Colonic mucosa (tissue), 4 donors: ENCODE data around the gene SPG21. TPM values are rescaled to one million over a fixed set of nuclear protein-coding genes. Genes with fewer than 3 reads are reported as not detected.

Experiments used
- DNase-seq: peaks from one replicate; pipeline ENCODE4 v3.0.0-alpha.2; 2020
- H3K27ac ChIP-seq: fragments of 200-600 bp; one replicate; pipeline ENCODE4 v1.8.0; 2021
- H3K27me3 ChIP-seq: fragments of 200-600 bp; one replicate; pipeline ENCODE4 v1.8.0; 2021
- H3K36me3 ChIP-seq: fragments of 200-600 bp; one replicate; pipeline ENCODE4 v1.8.0; 2021
- H3K4me1 ChIP-seq: fragments of 200-600 bp; one replicate; pipeline ENCODE4 v1.8.0; 2021; ENCODE audit warnings: mild to moderate bottlenecking
- H3K4me3 ChIP-seq: fragments of 200-600 bp; one replicate; pipeline ENCODE4 v1.8.0; 2021
- H3K9ac ChIP-seq, 2 donors: one replicate each; pipeline ENCODE4 v1.7.0; 2013; ENCODE audit warnings: control low read depth in 2 of 2, low read depth in 2 of 2, low read length in 2 of 2
- H3K9me3 ChIP-seq: fragments of 200-600 bp; one replicate; pipeline ENCODE4 v1.8.0; 2021
- CTCF ChIP-seq: fragments of 200-600 bp; IDR thresholded peaks from one replicate; pipeline ENCODE4 v1.8.0; 2022; ENCODE audit warnings: antibody characterized with exemption, mild to moderate bottlenecking
- intact Hi-C: fragments of 100-400 bp; cut with DNase I; formaldehyde crosslinking; loops from one replicate; pipeline ENCODE4 v1.14.1; 2022
- total RNA-seq, 2 donors: library from RNA; stranded (reverse); fragmentation: NEBNext Ultra II Directional in 1 of 2; extraction: Animal tissue kit (Norgen Biotek cat#: 25700) in 1 of 2; gene quantifications; one replicate each; pipeline ENCODE4 v1.2.1, GENCODE V29; 2021
- donor health status: healthy.
- donor health status: DM: no; HTN: no; CAD: no.
- donor health status: DM: no; HTN: no; CAD: no.

SPG21 gene
- total RNA-seq, 2 donors from 2014 or later, result 76.3 to 85.8 TPM

DNA sequence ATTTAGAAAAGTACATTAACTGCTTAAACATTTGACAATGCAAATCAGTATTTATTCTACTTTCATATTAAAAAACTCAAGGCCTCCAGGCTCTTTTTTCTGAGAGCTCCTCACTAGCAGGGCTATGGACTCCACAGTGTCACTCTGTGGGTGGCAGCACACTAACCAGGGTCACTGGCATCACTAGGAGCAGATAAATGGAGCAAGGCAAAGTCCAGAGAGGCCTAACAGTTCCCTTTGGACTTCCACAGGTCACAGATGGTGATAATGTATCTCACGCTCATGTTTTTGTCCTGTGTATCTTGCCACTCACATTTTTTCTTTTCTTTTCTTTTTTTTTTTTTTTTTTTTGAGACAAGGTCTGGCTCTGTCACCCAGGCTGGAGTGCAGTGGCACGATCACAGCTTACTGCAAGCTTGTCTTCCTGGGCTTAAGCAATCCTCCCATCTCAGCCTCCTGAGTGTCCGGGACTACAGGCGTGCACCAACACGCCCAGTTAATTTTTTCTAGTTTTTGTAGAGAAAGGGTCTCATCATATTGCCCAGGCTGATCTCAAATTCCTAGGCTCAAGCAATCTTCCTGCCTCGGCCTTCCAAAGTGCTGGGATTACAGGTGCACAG, 7.8 kb downstream of the SPG21 start:
- intact Hi-C loops, result no loop called here
- DNase-seq, result no peak
- H3K9ac ChIP-seq, result no peak overlapping the region
- no peak overlapping the region for H3K27ac ChIP-seq
- no peaks in the 10 kb centered on the region for H3K27me3 ChIP-seq
- H3K9me3 ChIP-seq, result no peaks in the 10 kb centered on the region
- H3K4me1 ChIP-seq, result peaks cover 6% of the 10 kb centered on the region
- no peak overlapping the region for H3K4me3 ChIP-seq
- TF ChIP-seq CTCF, result no peak
- no peaks in the 10 kb centered on the region for H3K36me3 ChIP-seq

GRCh38 chr15:64979252-64979710, 10.4 kb downstream of the SPG21 start:
- no peak for TF ChIP-seq CTCF
- Histone ChIP-seq H3K36me3 (no peaks in the 10 kb centered on the region), H3K9me3 (no peaks in the 10 kb centered on the region), H3K4me3 (no peak overlapping the region), H3K4me1 (no peaks in the 10 kb centered on the region), H3K9ac (no peak overlapping the region), H3K27ac (no peak overlapping the region), H3K27me3 (no peaks in the 10 kb centered on the region)
- intact Hi-C loops, result no loop called here
- DNase-seq, result no peak

DNA sequence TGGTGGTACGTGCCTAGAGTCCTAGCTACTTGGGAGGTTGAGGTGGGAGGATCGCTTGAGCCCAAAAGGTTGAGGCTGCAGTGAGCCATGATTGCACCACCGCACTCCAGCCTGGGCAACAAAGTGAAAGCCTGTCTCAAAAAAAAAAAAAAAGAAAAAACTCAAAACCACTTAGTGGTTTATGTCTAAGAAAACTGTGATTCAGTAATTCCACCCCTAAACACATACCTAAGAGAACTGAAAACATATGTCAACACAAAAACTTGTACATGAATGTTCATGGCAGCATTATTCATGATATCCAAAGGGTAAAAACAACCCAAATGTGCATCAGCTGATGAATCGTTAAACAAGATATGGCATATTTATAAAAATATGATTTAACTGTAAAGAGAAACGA, 14.3 kb downstream of the SPG21 start:
- no peak for DNase-seq
- no peak overlapping the region for H3K9ac ChIP-seq
- intact Hi-C loops, result no loop called here
- peaks cover 4% of the 10 kb centered on the region for H3K36me3 ChIP-seq
- no peak overlapping the region for H3K27ac ChIP-seq
- H3K9me3 ChIP-seq, result no peaks in the 10 kb centered on the region
- no peaks in the 10 kb centered on the region for H3K4me1 ChIP-seq
- no peak for TF ChIP-seq CTCF
- no peak overlapping the region for H3K4me3 ChIP-seq
- H3K27me3 ChIP-seq, result no peaks in the 10 kb centered on the region

DNA sequence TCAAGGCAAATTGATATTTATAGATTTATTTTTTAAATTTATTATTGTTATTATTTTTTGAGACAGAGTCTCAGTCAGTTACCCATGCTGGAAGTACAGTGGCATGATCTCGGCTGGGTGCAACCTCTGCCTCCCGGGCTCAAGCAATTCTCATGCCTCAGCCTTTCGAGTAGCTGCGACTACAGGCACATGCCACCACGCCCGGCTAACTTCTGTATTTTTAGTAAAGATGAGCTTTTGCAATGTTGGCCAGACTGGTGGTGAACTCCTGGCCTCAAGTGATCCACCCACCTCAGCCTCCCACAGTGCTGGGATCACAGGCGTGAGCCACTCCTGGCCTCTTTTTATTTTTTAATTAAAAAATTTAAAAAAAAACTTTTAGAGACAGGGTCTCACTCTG, 19.0 kb downstream of the SPG21 start:
- Histone ChIP-seq H3K4me1 (no peaks in the 10 kb centered on the region), H3K36me3 (peaks cover 4% of the 10 kb centered on the region), H3K27ac (no peak overlapping the region), H3K27me3 (no peaks in the 10 kb centered on the region), H3K9me3 (no peaks in the 10 kb centered on the region), H3K4me3 (no peak overlapping the region), H3K9ac (no peak overlapping the region)
- intact Hi-C loops, result no loop called here
- DNase-seq, result no peak
- no peak for TF ChIP-seq CTCF

GRCh38 chr15:64969401-64969800, 20.3 kb downstream of the SPG21 start:
- no peak for TF ChIP-seq CTCF
- no peak for DNase-seq
- Histone ChIP-seq H3K4me1 (no peaks in the 10 kb centered on the region), H3K9ac (no peak overlapping the region), H3K9me3 (no peaks in the 10 kb centered on the region), H3K4me3 (no peak overlapping the region), H3K36me3 (peaks cover 4% of the 10 kb centered on the region), H3K27me3 (no peaks in the 10 kb centered on the region), H3K27ac (no peak overlapping the region)
- intact Hi-C loops, result no loop called here
